GM23248 (cell line): Measurements from ENCODE around the gene GOLGA1. TPM values are rescaled to one million over a fixed set of nuclear protein-coding genes. Genes with fewer than 3 reads are reported as not detected.
A peak's percentile ranks its signal among the peaks of the same experiment; 100 is the strongest.

Experiments
- DNase-seq: peaks from one replicate; pipeline ENCODE4 v3.0.0-alpha.2; 2015
- H2AFZ ChIP-seq: fragments of 200-600 bp; sonication (generic); 2 replicates; pipeline ENCODE4 v1.6.1; 2016; ENCODE audit warnings: antibody characterized with exemption
- H3F3A ChIP-seq: fragments of 200-600 bp; sonication (generic); 2 replicates; pipeline ENCODE4 v1.6.1; 2016; ENCODE audit warnings: mild to moderate bottlenecking, antibody characterized with exemption, mixed run types; ENCODE audit not compliant: insufficient read depth
- H3K27ac ChIP-seq: fragments of 200-600 bp; sonication (generic); 2 replicates; pipeline ENCODE4 v1.5.1; 2016; ENCODE audit warnings: mild to moderate bottlenecking
- H3K27me3 ChIP-seq: fragments of 200-600 bp; sonication (generic); replicated peaks from 2 replicates; pipeline ENCODE4 v1.6.1; 2016; ENCODE audit warnings: mild to moderate bottlenecking; ENCODE audit not compliant: insufficient read depth
- H3K36me3 ChIP-seq: fragments of 200-600 bp; sonication (generic); 2 replicates; pipeline ENCODE4 v1.6.1; 2016; ENCODE audit warnings: low read depth, mild to moderate bottlenecking
- H3K4me1 ChIP-seq: fragments of 200-600 bp; sonication (generic); 2 replicates; pipeline ENCODE4 v1.6.1; 2016; ENCODE audit warnings: mild to moderate bottlenecking; ENCODE audit not compliant: insufficient read depth
- H3K4me2 ChIP-seq: fragments of 200-600 bp; sonication (generic); one replicate; pipeline ENCODE4 v1.6.1; 2016; ENCODE audit warnings: mild to moderate bottlenecking; ENCODE audit not compliant: unreplicated experiment
- H3K4me3 ChIP-seq: fragments of 200-600 bp; sonication (generic); 2 replicates; pipeline ENCODE4 v1.5.1; 2016; ENCODE audit warnings: mild to moderate bottlenecking
- H3K79me2 ChIP-seq: fragments of 200-600 bp; sonication (generic); 2 replicates; pipeline ENCODE4 v1.6.1; 2016; ENCODE audit warnings: mild to moderate bottlenecking; ENCODE audit not compliant: insufficient read depth
- H3K9ac ChIP-seq: fragments of 200-600 bp; sonication (generic); 2 replicates; pipeline ENCODE4 v1.6.1; 2016; ENCODE audit warnings: mild to moderate bottlenecking
- H3K9me2 ChIP-seq: fragments of 200-600 bp; sonication (generic); 2 replicates; pipeline ENCODE4 v1.6.1; 2016; ENCODE audit warnings: mixed run types, mild to moderate bottlenecking, moderate library complexity; ENCODE audit not compliant: insufficient read depth
- H3K9me3 ChIP-seq: fragments of 200-600 bp; sonication (generic); one replicate; pipeline ENCODE4 v1.6.1; 2017; ENCODE audit warnings: low read depth
- H4K20me1 ChIP-seq: fragments of 200-600 bp; sonication (generic); 2 replicates; pipeline ENCODE4 v1.6.0; 2016; ENCODE audit not compliant: insufficient read depth
- EZH2 ChIP-seq: fragments of 200-600 bp; sonication (generic); IDR thresholded peaks from 2 replicates; pipeline ENCODE4 v1.6.1; 2018; ENCODE audit warnings: antibody characterized with exemption, mild to moderate bottlenecking; ENCODE audit not compliant: insufficient read depth, poor library complexity, severe bottlenecking
- EZH2phosphoT487 ChIP-seq: fragments of 200-600 bp; sonication (generic); IDR thresholded peaks from 2 replicates; pipeline ENCODE4 v1.6.1; 2018; ENCODE audit warnings: antibody characterized with exemption, moderate library complexity, mild to moderate bottlenecking, low read depth; ENCODE audit not compliant: insufficient read depth
- WGBS, 2 experiments: methylation state at CpG; one replicate each; pipeline ENCODE4 v1.1.6; 2015 to 2017; ENCODE audit warnings: low lambda C conversion rate in 2 of 2, low coverage in 1 of 2; ENCODE audit errors: missing lambda C conversion rate in 2 of 2; 5-methylcytosine and 5-hydroxymethylcytosine counted together
- in situ Hi-C: fragments of 300-500 bp; cut with MboI; formaldehyde crosslinking; loops from 2 replicates; pipeline ENCODE4 v1.15.0; 2020
- polyA plus RNA-seq: library from polyadenylated mRNA; unstranded; fragments of >200 nt; fragmentation: Nextera tagmentation; extraction: Ambion mirVana; gene quantifications from 2 replicates; pipeline ENCODE4 v1.2.1, GENCODE V29; 2016
- total RNA-seq: library from RNA; depleted of rRNA; stranded (reverse); fragments of >200 nt; shearing (Covaris generic); gene quantifications from 2 replicates; pipeline ENCODE4 v1.2.3, GENCODE V29; 2014

Gene GOLGA1
- total and polyA plus RNA-seq, 2 experiments from 2014 or later: 12.4 to 15.3 TPM

GRCh38 chr9:124863371-124863871 lies 77.5 kb downstream of the GOLGA1 start:
- H3K4me1 ChIP-seq: peaks cover 22% of the 10 kb centered on the region
- H3K9me3 ChIP-seq: no peaks in the 10 kb centered on the region
- no peak overlapping the region for H3K27ac ChIP-seq
- no peaks in the 10 kb centered on the region for H3K9me2 ChIP-seq
- TF ChIP-seq EZH2 (no peak), EZH2phosphoT487 (no peak)
- peaks cover 18% of the 10 kb centered on the region for H4K20me1 ChIP-seq
- H3K79me2 ChIP-seq: peaks cover 47% of the 10 kb centered on the region
- DNase-seq: no peak
- no peak overlapping the region for H3K4me3 ChIP-seq
- no peaks in the 10 kb centered on the region for H3K27me3 ChIP-seq
- peaks cover 31% of the 10 kb centered on the region for H3F3A ChIP-seq
- in situ Hi-C loops: loop anchor here (10.0 kb wide), 1 partner anchor 511 kb away; no protein-coding TSS in a partner anchor
- H3K4me2 ChIP-seq: no peak overlapping the region
- peaks cover 22% of the 10 kb centered on the region for H3K36me3 ChIP-seq
- no peak overlapping the region for H3K9ac ChIP-seq
- 93 to 94% methylated on average over 7 of the region's 7 CpGs for WGBS, 2 experiments
- H2AFZ ChIP-seq: no peak overlapping the region

DNA sequence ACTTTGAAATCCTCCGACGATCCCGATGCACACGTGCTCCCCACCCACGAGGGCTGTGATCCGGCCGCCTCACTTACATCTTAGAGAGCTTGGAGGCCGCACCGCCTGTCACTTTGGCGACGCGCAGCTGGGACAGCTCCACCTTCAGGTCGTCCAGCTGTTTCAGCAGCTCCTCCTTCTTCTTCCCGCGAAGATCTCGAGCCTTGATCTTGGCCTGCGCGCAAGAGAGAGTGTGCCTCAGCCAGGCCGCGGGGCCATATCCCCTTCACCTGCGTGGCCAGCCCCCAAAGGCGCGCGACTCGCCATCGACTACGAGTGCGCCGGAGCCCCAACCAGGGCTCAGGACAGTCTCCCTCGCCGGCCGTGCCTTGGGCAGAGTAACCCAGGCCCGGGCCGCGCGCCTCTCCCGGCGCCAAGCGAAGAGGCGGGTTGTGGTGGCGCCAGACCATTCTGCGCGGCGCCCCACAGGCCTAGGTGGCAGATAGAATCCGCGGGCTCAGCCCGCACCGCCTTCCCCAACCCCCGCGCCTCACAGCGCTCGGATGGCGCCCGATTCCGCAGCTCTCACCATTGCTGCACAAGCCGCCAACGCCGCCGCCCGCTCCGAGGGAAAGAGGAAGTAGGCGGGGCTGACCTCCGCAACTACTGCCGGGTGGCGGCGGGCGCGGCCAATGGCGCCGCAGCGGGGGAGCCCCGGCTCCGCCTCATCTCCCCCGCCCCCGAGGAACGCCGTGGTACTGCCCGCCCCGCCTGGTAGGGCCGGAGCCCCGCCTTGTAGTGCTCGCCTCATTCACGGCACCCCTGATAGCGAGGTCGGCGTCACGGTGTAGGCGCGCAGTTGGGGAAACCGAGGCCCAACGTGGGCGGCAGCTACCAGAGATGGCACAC lies 79.3 kb downstream of the GOLGA1 start, which contains the start of the genes ARPC5L and RPL35:
TSS of gene ARPC5L (plus strand) at position 789 of the 888 bp plus-strand sequence. CDS start 7,161 bp downstream, outside the sequence.
TSS of gene RPL35 (minus strand) at position 616 of the 888 bp plus-strand sequence. CDS start at position 571, 45 bp downstream.
- 0 to 1% methylated on average over 62 to 81 of the region's 92 CpGs for WGBS, 2 experiments
- peak within 1 kb of the TSS; percentile 81 for H3K4me3 ChIP-seq
- peak within 1 kb of the TSS; percentile 92 for H2AFZ ChIP-seq
- H3K36me3 ChIP-seq: peaks cover 27% of the 10 kb centered on the region
- H3K27ac ChIP-seq: peak within 1 kb of the TSS; percentile 77
- H3K4me2 ChIP-seq: peak within 1 kb of the TSS; percentile 96
- H3K4me1 ChIP-seq: peaks cover 12% of the 10 kb centered on the region
- H3K9me2 ChIP-seq: no peaks in the 10 kb centered on the region
- no peaks in the 10 kb centered on the region for H3K9me3 ChIP-seq
- peak within 1 kb of the TSS; percentile 98 for H3K9ac ChIP-seq
- peaks cover 18% of the 10 kb centered on the region for H4K20me1 ChIP-seq
- peaks cover 32% of the 10 kb centered on the region for H3K79me2 ChIP-seq
- no peaks in the 10 kb centered on the region for H3K27me3 ChIP-seq
- in situ Hi-C loops: loop anchor here (10.0 kb wide), 1 partner anchor 513 kb away; no protein-coding TSS in a partner anchor
- DNase-seq: peak; percentile 98
- TF ChIP-seq EZH2phosphoT487 (no peak), EZH2 (no peak)
- H3F3A ChIP-seq: peaks cover 37% of the 10 kb centered on the region

- 12 to 16% methylated on average over 12 of the region's 12 CpGs for whole genome bisulfite sequencing, 2 experiments
- no peaks in the 10 kb centered on the region for H3K9me2 ChIP-seq
- DNase-seq: peak; percentile 48
- peaks cover 12% of the 10 kb centered on the region for H3K4me1 ChIP-seq
- peak overlapping the region; percentile 81 for H3K4me3 ChIP-seq
- H3K27ac ChIP-seq: peak overlapping the region; percentile 77; the same call in 1 of the 2 replicates
- peak overlapping the region; percentile 96 for H3K4me2 ChIP-seq
- peaks cover 37% of the 10 kb centered on the region for H3F3A ChIP-seq
- in situ Hi-C loops: loop anchor here (10.0 kb wide), 1 partner anchor 514 kb away; no protein-coding TSS in a partner anchor
- no peaks in the 10 kb centered on the region for H3K27me3 ChIP-seq
- TF ChIP-seq EZH2phosphoT487: no peak
- no peak for TF ChIP-seq EZH2
- H3K9me3 ChIP-seq: no peaks in the 10 kb centered on the region
- no peak overlapping the region for H2AFZ ChIP-seq
- H3K79me2 ChIP-seq: peaks cover 32% of the 10 kb centered on the region
- peak overlapping the region; percentile 98 for H3K9ac ChIP-seq
- H3K36me3 ChIP-seq: peaks cover 27% of the 10 kb centered on the region
- peaks cover 18% of the 10 kb centered on the region for H4K20me1 ChIP-seq
Measured at GRCh38 chr9:124860582-124861341, 80.1 kb downstream of the GOLGA1 start.
